ENCODE results near the gene FGR.
"Not testable (repeated sequence)": the region's sequence is repeated elsewhere in the genome, so short reads cannot be mapped to it uniquely, and the experiment has no call there.

FGR gene

DNA sequence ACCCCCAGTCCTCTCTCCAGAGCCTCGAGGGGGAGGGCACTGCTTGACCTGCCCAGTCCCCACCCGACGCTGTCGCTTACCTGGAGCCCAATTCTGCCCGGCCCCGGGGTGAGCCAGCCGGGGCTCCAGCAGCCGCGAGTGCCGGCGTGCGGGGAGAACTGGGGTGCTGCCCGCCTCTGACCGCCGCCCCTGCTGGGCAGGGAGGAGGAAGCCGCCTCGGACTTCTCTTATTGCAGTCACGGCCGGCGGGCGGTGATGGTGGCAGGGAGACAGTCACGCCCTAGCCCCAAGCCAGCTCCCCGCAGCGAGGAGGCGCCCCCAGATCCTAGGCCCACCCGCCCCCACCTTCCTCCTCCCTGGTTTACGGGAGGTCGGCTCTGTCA, at the start of gene FGR:
TSS of gene FGR (minus strand) at position 201 of the 383 bp plus-strand sequence. CDS start 11,269 bp downstream, outside the sequence.
- DNase-seq = no peak

DNA sequence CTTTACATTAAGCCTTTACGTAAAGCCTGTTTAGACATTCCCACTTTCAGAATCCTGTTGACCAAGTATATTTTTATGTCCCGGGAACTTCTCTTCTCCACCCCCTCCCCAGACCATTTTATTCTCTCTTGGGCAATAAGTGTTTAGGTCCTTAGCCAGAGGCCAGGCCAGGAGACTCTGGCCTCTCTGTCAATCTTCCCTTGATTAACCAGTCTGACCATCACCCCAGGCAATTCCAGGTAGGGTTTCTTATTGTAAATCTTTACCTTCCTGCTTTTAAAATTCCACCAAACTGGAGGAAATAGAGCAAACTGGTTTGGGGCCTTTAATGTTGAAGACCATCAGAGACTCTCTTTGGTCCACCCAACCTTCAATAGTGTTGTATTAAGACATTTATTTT, 49.2 kb upstream of the FGR start:
- DNase-seq = no peak

DNA sequence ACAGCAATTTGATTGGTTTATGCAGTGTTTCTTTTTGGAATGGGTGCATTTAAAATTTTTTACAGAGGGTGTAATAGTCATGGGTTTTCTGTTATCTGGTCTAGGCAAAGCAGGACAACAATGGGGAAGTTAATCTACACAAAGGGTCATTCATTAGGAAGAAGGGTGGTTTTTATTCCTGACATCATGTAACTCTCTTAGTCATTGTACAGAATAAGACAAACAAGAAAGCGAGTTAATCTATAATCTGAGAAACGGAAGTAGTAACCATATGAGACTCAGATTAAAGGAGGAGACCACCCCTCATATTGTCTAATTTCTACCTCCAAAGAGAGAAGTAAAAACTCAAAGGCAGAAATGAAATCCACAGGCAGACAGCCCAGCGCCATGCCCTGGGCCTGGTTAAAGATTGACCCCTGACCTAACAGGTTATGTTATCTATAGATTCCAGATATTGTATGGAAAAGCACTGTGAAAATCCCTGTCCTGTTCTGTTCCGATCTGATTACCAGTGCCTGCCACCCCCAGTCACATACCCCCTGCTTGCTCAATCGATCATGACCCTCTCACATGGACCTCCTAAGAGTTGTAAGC, 47.5 kb upstream of the FGR start:
- no peak for DNase-seq

DNA sequence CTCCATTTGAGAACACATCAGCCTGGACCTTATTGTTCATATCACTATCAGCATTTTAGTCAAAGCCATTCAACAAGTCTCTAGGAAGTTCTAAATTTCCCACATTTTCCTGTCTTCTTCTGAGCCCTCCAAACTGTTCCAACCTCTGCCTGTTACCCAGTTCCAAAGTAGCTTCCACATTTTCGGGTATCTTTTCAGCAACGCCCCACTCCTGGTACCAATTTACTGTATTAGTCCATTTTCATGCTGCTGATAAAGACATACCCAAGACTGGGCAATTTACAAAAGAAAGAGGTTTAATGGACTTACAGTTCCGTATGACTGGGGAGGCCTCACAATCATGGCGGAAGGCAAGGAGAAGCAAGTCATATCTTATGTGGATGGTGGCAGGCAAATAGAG, 46.6 kb upstream of the FGR start:
- not testable (repeated sequence) for DNase-seq

DNA sequence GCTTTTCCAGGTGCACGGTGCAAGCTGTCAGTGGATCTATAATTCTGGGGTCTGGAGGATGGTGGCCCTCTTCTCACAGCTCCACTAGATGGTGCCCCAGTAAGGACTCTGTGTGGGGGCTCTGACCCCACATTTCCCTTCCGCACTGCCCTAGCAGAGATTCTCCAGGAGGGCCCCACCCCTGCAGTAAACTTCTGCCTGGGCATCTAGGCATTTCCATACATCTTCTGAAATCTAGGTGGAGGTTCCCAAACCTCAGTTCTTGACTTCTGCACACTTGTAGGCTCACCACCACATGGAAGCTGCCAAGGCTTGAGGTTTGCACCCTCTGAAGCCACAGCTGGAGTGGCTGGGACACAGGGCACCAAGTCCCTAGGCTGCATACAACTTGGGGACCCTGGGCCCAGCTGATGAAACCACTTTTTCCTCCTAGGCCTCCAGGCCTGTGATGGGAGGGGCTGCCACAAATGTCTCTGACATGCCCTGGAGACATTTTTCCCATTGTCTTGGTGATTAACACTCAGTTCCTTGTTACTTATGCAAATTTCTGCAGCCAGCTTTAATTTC, 45.3 kb upstream of the FGR start:
- DNase-seq = not testable (repeated sequence)

DNA sequence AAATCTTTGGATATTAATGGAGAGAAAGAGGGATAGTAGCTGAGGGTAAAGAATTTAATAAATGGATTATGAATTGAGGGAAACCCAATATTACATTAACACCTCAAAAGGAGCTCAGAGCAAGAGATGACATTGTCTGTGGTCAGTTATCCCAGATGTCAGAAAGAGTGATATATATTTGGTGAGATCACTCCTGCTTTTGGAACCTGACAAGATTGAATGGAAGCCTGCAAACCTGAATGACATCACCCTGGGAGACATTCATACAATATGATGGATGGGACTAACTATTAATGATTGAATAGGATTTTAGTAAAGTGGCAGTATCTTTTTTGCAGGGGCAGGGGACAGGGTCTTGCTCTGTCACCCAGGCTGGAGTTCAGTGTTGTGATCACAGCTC, 43.8 kb upstream of the FGR start:
- no peak for DNase-seq

DNA sequence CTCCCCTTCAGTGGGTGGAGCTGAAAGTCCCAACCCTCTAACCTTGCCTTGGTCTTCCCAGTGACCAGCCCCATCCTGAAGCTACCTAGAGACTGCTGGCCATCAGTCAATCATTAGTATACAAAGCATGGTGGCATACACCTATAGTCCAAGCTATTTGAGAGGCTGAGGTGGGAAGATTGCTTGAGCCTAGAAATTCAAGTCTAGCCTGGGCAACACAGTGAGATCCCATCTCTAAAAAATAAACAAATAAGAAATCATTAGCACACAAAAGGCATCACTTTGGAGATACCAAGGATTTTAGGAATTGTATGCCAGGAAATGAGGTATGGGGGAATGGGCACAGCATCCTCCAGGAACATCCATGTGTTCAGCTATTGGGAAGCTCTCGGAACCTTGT, 41.4 kb upstream of the FGR start:
- DNase-seq = no peak

DNA sequence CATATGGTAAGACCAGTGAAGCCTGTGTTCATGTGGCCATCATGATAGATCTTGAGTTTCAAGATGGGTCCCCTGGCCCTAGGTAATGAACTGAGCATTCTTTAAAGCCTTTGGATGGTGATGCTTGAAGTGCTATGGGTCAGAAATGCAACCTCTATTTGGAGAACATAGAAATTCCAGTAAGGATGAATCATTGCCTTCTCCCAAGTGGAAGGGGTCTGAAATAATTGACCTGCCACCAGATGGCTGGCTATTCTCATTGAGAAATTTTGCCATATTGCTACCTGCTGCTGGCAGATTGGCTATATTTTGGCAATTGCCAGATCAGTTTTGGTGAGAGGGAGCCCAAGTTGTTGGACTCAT, 37.7 kb upstream of the FGR start:
- no peak for DNase-seq

DNA sequence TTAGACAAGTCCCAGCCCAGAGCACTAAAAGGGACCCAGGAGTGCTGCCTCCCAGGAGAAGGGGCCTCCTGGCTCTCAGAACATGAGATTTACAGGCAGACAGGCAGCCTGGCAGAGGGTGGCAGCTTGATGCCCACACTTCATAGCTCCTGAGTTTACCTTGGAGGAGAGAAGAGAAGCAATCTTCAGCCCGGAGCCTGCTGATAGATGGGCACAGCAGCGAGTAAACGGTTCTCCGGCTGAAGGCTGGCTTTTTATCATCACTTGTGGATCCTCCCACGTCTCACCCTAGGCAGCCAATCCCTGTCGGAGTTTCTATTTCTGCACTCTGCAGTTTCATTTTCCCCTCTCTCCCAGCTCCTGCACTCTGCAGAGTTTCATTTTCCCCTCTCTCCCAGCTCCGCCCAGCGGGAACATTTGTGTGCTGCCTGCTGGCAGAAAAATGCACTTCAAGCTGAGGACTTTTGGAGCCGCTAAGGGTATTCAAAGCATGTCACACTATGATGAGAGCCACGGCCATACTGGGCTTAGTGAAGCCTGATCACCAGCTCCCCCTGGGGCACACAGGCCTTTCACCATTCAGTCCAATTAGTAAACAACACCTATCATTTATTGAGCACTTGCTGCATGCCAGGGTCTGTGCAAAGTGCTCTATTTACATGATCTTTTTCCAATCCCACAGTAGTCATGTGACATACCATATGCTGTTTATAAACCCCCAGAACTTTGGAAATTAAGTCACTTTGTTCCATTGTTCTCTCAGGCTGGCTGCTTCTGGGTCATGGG, 37.2 kb upstream of the FGR start, which contains the start of gene IFI6:
TSS of gene IFI6 (minus strand) at position 229 of the 786 bp plus-strand sequence. CDS start 2,878 bp downstream, outside the sequence.
- DNase-seq = peak; percentile 18 to 96 (median 84)

DNA sequence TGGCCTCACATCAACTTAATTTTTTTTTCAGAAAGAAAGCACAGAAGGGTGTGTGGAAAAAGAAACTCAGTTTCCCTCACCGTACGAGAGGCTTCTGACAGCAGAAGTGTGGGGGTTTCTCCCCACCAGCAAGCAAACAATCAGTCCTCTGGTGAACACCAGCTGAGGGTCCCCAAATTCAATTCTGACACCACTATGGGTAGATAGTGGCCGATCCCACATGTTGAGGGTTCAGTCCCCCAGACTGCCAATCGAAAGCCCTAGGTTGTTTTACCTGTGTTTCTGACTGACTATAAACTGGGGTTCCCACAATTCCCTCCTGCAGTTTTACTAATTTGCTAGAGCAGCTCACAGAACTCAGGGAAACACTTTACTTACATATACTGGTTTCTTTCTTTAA, 34.9 kb upstream of the FGR start:
- DNase-seq = no peak

DNA sequence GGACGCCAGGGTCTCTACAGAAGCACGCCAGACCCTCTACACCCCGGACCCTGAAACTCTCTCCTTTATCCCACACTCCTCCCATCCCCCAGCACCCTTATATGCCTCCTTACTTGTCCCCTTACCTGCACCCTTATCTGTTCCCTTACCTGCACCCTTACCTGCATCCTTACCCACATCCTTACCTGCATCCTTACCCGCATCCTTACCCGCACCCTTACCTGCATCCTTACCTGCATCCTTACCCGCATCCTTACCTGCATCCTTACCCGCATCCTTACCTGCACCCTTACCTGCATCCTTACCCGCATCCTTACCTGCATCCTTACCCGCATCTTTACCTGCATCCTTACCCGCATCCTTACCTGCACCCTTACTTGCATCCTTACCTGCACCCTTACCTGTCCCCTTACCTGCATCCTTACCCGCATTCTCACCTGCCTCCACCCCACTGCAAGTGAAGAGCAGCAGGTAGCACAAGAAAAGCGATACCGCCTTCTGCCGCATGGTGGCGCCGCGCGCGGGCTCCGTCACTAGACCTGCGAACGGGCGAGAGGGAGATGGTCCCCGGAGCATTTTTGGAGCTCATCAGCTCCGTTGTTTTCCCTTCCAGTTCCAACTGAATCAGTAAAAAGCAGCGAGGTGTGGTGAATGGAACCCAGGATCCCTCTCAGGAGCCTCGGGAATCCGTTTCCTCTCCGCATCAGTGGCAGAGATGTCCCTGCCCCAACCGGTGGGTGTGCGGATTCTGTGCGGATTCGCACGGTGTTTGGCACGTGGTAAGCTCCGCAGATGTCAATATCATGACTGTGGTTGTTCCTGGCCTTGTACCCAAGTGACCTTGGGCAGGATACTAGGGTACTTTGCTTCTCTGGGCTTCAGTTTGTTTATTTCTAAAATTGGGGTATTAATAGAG, 34.1 kb upstream of the FGR start:
- DNase-seq = peak in 11 of 14 donors; percentile 17 to 68 (median 43)

DNA sequence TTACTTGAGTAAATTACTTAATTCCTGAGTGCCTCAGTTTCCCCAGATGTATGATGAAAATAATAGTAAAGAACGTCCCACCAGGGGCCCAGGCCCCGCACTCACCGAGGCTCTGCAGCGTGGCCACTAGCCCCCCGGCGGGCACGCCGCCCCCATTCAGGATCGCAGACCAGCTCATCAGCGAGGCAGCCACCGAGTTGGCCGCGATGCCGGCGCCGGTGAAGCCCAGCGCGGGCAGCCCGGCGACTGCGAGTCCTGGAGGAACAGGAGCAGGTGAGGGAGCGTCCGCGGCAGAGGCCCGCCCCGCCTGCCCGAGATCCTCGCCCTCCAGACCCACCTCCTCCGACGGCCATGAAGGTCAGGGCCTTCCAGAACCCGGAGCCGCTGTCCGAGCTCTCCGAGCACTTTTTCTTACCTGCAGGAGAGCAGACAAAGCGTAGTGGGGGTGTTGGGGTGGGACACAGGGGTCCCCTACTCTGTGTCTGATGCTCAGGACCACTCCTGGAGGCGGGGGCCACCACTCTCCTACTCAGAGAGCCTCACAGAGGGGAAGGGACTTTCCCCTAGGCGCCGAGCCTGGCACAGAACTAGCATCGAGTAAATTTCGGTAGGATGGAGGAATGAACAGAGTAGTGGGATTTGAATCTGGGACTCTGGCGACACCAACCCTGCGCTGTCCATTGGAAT, 33.3 kb upstream of the FGR start:
- DNase-seq = no peak

DNA sequence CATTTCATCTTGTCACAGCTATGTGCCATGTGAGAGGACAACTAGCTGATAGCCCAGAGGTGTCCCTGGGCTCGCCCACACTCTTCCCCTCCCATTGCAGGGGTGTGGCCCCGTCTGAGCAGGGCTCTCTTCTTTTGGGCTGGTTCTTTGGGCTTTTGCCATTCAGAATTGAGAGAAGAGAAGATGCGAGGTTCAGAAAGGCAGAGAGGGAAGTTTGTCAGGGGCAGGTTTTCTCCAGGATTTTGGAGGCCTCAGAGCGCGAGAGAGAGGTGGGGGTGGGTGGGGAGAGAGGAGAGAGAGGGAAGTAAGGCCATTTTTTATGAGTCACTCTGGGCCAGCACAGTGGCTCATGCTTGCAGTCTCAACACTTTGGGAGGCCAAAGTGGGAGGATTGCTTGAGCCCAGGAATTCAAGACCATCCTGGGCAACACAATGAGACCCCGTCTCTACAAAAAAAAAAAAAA, 31.8 kb upstream of the FGR start:
- DNase-seq = no peak

DNA sequence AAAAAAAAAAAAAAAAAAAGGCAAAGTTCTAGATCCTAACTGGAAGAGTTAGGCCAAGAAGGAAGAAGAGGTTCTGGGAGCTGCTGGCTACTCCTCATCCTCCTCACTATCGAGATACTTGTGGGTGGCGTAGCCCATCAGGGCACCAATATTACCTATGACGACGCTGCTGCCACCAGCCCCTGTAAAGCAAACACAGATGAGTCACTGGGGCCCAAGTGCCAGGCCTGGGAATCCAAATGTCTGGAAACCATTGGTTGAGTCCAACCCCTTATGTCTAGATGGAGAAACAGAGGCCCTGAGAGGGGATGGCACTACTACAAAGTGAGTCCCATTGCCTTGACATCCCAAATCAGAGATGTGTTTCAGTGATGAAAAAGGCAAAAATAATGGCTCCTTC, 31.3 kb upstream of the FGR start:
- DNase-seq = no peak

DNA sequence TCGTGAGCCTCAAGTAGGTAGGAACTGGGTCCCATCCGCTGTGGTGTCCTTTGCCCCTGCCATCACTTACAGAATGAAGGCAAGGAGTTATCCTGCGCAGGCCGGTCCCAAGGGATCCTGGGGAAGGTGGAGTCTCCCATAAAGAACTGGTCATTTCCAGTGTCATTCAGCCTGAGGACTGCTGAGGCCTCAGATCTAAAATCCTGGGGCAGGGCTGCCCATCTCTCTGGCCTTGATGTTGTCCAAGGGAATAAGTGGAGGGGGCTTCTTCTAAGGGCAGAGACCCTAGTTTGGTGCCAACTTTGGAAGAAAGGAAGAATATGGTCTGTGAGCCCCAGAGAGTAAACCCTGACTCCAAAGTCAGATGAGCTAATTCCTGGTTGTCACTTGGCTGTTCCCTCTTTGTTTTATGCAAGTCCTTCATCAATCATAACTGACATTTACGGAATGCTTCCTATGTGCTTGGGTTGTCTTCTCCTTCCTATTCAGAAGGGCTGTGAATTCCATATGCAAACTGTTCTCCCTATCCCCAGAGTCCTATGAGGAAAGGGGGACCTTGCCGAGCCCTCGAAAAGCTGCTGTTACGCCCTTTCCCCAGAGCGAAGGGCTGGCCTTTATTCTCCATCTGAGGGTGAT, 30.1 kb upstream of the FGR start:
- no peak for DNase-seq

DNA sequence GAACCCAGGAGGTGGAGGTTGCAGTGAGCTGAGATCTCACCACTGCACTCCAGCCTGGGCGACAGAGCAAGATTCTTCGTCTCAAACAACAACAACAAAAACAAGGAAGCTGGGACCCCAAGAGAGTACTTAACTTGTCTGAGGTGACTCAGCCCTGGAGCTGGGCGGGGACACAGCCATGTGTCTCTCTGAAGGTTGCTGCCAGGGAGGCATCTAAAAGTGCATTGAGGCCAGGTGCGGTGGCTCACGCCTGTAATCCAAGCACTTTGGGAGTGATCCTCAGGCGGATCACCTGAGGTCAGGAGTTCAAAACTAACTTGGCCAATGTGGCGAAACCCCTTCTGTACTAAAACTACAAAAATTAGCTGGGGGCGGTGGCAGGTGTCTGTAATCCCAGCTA, 29.3 kb upstream of the FGR start:
- no peak for DNase-seq

DNA sequence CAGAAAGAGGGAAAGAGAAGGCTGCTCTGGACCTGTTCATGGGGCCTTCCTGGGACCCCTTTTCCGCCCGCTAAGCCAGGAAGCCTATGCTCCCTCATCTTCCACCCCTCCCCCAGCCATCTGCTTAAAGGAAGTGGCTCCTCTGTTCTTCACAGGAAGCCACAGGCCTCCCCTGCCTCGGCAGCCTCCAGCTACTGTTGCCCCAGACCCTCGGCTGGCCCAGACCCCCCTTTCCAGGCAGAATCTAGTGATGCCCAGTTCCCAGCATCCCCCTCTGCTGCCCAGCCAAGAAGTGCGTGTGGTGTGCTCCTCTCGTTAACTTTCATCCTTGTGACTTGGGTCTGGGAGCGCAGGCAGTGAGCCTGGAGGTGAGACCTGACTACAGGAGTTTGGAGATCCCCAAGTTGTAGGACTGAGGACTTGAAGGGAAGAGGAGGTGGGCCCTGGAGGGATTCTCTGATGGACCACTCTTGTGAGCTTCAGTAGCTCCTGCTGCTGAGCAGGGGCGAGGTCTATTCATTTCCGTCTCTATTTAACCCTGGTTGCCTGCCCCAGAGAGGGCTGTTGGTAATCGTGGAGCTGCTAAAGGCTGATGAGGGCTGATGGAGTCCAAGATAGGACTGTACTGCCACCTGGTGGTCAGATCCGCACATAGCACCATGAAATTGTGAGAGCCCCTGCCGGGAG, 27.9 kb upstream of the FGR start:
- DNase-seq = peak; percentile 20 to 83 (median 64)

DNA sequence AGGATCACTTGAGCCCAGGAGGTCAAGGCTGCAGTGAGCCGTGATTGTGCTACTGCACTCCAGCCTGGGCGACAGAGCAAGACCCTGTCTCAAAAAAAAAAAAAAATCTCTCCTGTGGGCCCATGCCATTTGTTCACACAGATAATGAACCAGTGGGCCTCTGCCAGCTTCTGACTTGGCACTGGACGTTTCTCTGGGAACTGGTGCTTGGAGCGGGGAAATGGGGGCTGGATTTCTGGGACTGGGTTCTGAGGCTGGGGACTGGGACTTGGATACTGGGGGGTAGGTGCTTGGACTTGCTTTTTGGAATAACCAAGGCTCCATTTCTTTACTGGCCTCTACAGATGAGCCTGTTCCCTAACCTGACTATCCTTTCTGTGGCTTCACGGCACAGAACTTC, 27.3 kb upstream of the FGR start:
- no peak for DNase-seq

DNA sequence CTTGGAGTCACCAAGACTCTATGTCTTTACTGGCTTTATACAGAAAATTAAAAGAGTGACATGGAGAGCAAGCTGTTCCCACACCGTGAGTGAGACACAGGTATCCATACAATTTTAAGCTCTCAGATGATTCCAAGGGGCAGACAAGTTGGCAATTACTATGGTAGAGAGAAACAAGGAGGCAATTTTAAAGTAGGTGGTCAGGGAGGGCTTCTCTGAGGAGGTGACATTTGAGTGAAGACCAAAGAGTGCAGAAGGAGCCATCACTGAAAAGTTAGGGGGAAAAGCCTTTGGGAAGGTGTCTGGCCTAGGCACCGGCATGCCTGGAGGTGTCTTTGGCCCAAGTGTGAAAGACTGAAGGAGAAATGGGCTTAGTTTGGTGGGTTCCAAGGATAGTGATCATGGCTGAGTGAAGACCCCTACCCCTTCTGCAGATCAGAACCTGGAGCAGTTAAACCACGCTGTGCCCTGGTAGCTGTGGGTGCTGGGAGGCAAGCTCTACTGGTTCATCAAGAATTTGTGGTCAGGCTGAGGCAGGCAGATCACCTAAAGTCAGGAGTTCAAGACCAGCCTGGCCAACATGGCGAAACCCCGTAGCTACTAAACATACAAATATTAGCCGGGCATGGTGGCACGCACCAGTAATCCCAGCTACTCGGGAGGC, 26.6 kb upstream of the FGR start:
- DNase-seq = no peak

DNA sequence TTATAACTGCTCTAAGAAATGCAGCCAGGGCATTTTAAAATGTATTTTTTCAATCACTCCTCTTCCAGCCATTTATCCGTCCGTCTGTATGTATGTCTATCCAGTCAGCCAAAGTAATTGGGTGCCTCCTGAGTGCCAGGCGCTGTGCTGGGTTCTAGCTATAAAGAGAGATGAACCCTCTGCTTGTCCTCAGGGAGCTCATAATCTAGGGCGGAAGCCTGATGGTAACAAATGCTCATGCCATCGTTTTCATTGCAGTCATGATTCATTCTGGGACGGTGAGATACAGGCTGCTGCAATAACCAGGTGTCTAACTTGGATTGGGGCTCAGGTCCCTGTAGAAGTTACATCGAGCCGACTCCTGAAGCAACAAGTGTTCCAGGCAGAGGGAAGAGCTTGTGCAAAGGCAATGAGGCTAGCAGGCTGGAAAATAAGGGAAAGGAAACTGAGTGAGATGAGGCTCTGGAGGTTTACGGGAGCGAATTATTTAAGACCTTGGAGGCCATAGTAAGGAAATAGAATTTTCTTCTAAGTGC, 25.4 kb upstream of the FGR start:
- no peak for DNase-seq

Data from C1 segment of cervical spinal cord (tissue), 14 donors.